GM12891 (cell line): ENCODE results near the gene MRPL44.

Source experiments
- PAX5 ChIP-seq: IDR thresholded peaks from 2 replicates; pipeline ENCODE4 v1.6.1; 2011; ENCODE audit warnings: low read length, moderate library complexity, mild to moderate bottlenecking; ENCODE audit not compliant: insufficient read depth, severe bottlenecking
- POLR2A ChIP-seq: IDR thresholded peaks from 2 replicates; pipeline ENCODE4 v1.6.1; 2011; ENCODE audit warnings: low read depth, low read length, control low read depth
- POLR2AphosphoS5 ChIP-seq: IDR thresholded peaks from 2 replicates; pipeline ENCODE4 v1.6.1; 2011; ENCODE audit warnings: low read depth, low read length, control low read depth
- POU2F2 ChIP-seq: IDR thresholded peaks from 2 replicates; pipeline ENCODE4 v1.6.1; 2011; ENCODE audit warnings: low read depth, mild to moderate bottlenecking, control low read depth, low read length, moderate library complexity
- SPI1 ChIP-seq: IDR thresholded peaks from 2 replicates; pipeline ENCODE4 v1.6.1; 2011; ENCODE audit warnings: low read depth, low read length, control low read depth
- TAF1 ChIP-seq: IDR thresholded peaks from 2 replicates; pipeline ENCODE4 v1.6.1; 2011; ENCODE audit warnings: low read depth, low read length, control low read depth

GRCh38 chr2:223932816-223933800, 24.2 kb upstream of the MRPL44 start:
- TF ChIP-seq SPI1: no peak
- no peak for TF ChIP-seq POLR2AphosphoS5
- TF ChIP-seq POLR2A: no peak
- TF ChIP-seq TAF1: no peak
- no peak for TF ChIP-seq POU2F2
- TF ChIP-seq PAX5: no peak
